IMR-90 (cell line): ENCODE measurements around the gene STK25. TPM values are rescaled to one million over a fixed set of nuclear protein-coding genes. Genes with fewer than 3 reads are reported as not detected.

Experiments used
- ATAC-seq: fragments of 200-7000 bp; cut with Tn5 transposase; 2 replicates; pipeline ENCODE4 v1.9.1; 2020; ENCODE audit warnings: low read depth, mild to moderate bottlenecking, moderate library complexity
- BruUV-seq: library from RNA; stranded (reverse); fragments of 400-500 nt; replicated peaks from 2 replicates; lab custom pipeline; 2021; lab: Mats Ljungman, UMichigan
- CTCF ChIA-PET: fragments of 300-600 bp; formaldehyde crosslinking; extraction: SDS; loops from one replicate; lab custom pipeline; 2021; ENCODE audit warnings: antibody characterized with exemption; lab: Yijun Ruan, JAX
- POLR2A ChIA-PET: fragments of 300-600 bp; sonication (Branson Sonifier 250); formaldehyde crosslinking; loops from one replicate; lab custom pipeline; 2022; ENCODE audit warnings: antibody characterized with exemption; ENCODE audit not compliant: unreplicated experiment; lab: Charles Lee
- DNase-seq: peaks from one replicate; pipeline ENCODE4 v3.0.0; 2013
- H2AFZ ChIP-seq: replicated peaks from 2 replicates; pipeline ENCODE3; 2013; ENCODE audit warnings: low read length, mild to moderate bottlenecking; ENCODE audit not compliant: poor library complexity
- H2AK5ac ChIP-seq: 2 replicates; pipeline ENCODE4 v1.6.1; 2013; ENCODE audit warnings: low read depth, low read length, inconsistent platforms
- H2AK9ac ChIP-seq: replicated peaks from 2 replicates; pipeline ENCODE3; 2013; ENCODE audit warnings: mild to moderate bottlenecking, low read depth, low read length, moderate library complexity; ENCODE audit not compliant: poor library complexity
- H2BK120ac ChIP-seq: 2 replicates; pipeline ENCODE4 v1.6.1; 2013; ENCODE audit warnings: low read depth, low read length, inconsistent platforms
- H2BK15ac ChIP-seq: 3 replicates; pipeline ENCODE4 v1.6.1; 2013; ENCODE audit warnings: low read depth, low read length, inconsistent platforms
- H2BK20ac ChIP-seq: 2 replicates; pipeline ENCODE4 v1.6.1; 2013; ENCODE audit warnings: low read depth, mild to moderate bottlenecking, inconsistent platforms, low read length, moderate library complexity
- H2BK5ac ChIP-seq: 2 replicates; pipeline ENCODE4 v1.6.1; 2013; ENCODE audit warnings: mild to moderate bottlenecking, low read depth, low read length, inconsistent platforms; ENCODE audit not compliant: poor library complexity, severe bottlenecking
- H3K14ac ChIP-seq: replicated peaks from 2 replicates; pipeline ENCODE4 v1.6.1; 2013; ENCODE audit warnings: low read depth, low read length, inconsistent platforms
- H3K18ac ChIP-seq: 2 replicates; pipeline ENCODE4 v1.6.1; 2013; ENCODE audit warnings: low read depth, low read length, control low read depth
- H3K23ac ChIP-seq: 2 replicates; pipeline ENCODE4 v1.6.1; 2013; ENCODE audit warnings: low read depth, low read length, inconsistent platforms
- H3K27ac ChIP-seq: 2 replicates; pipeline ENCODE4 v1.5.1; 2013; ENCODE audit warnings: mild to moderate bottlenecking, control low read depth, low read length; ENCODE audit not compliant: insufficient read depth
- H3K27me3 ChIP-seq: 2 replicates; pipeline ENCODE4 v1.6.1; 2013; ENCODE audit warnings: low read length; ENCODE audit not compliant: control insufficient read depth, insufficient read depth
- H3K36me3 ChIP-seq: 2 replicates; pipeline ENCODE4 v1.6.1; 2013; ENCODE audit warnings: low read length, mixed read lengths; ENCODE audit not compliant: control insufficient read depth, insufficient read depth
- H3K4ac ChIP-seq: 2 replicates; pipeline ENCODE4 v1.6.1; 2013; ENCODE audit warnings: low read depth, low read length, inconsistent platforms
- H3K4me1 ChIP-seq: 2 replicates; pipeline ENCODE4 v1.6.1; 2013; ENCODE audit warnings: low read length, mixed read lengths; ENCODE audit not compliant: control insufficient read depth, insufficient read depth
- H3K4me2 ChIP-seq: 2 replicates; pipeline ENCODE4 v1.6.1; 2013; ENCODE audit warnings: low read depth, mild to moderate bottlenecking, control low read depth, low read length, moderate library complexity
- H3K4me3 ChIP-seq: 2 replicates; pipeline ENCODE4 v1.5.1; 2013; ENCODE audit warnings: low read depth, mild to moderate bottlenecking, control low read depth, low read length, moderate library complexity; ENCODE audit not compliant: insufficient read depth
- H3K56ac ChIP-seq: 2 replicates; pipeline ENCODE4 v1.6.1; 2013; ENCODE audit warnings: low read length, inconsistent platforms; ENCODE audit not compliant: insufficient read depth; ENCODE audit errors: extremely low read depth
- H3K79me1 ChIP-seq, 2 experiments: 2 replicates each; pipeline ENCODE4 v1.6.1; 2013; ENCODE audit warnings: low read length in 2 of 2, inconsistent platforms in 1 of 2, low read depth in 1 of 2
- H3K9ac ChIP-seq: 2 replicates; pipeline ENCODE4 v1.6.1; 2013; ENCODE audit warnings: low read depth, low read length, control low read depth
- H3K9me1 ChIP-seq: 2 replicates; pipeline ENCODE4 v1.6.1; 2013; ENCODE audit warnings: low read length, inconsistent platforms; ENCODE audit not compliant: insufficient read depth
- H3K9me3 ChIP-seq: 2 replicates; pipeline ENCODE4 v1.6.1; 2013; ENCODE audit warnings: low read length; ENCODE audit not compliant: control insufficient read depth, insufficient read depth
- H4K20me1 ChIP-seq: 2 replicates; pipeline ENCODE4 v1.6.1; 2013; ENCODE audit warnings: low read length, inconsistent platforms; ENCODE audit not compliant: insufficient read depth
- H4K5ac ChIP-seq: 2 replicates; pipeline ENCODE4 v1.6.1; 2013; ENCODE audit warnings: mild to moderate bottlenecking, low read depth, low read length, control low read depth
- H4K8ac ChIP-seq, 2 experiments: 2 replicates each; pipeline ENCODE4 v1.6.1; 2013; ENCODE audit warnings: low read depth in 2 of 2, low read length in 2 of 2, control low read depth in 1 of 2, inconsistent platforms in 1 of 2
- H4K91ac ChIP-seq: 2 replicates; pipeline ENCODE4 v1.6.1; 2013; ENCODE audit warnings: low read depth, low read length, inconsistent platforms; ENCODE audit not compliant: insufficient read depth
- BHLHE40 ChIP-seq: fragments of 150-350 bp; IDR thresholded peaks from 2 replicates; pipeline ENCODE4 v1.6.1; 2016; ENCODE audit warnings: mild to moderate bottlenecking, low read depth, low read length
- CEBPB ChIP-seq: IDR thresholded peaks from 2 replicates; pipeline ENCODE4 v1.6.1; 2012; ENCODE audit warnings: low read depth, low read length, improper control_type of control experiment
- CHD1 ChIP-seq: IDR thresholded peaks from 2 replicates; pipeline ENCODE4 v1.6.1; 2012; ENCODE audit warnings: low read depth, low read length, improper control_type of control experiment
- FOS ChIP-seq: fragments of 150-350 bp; IDR thresholded peaks from 2 replicates; pipeline ENCODE4 v1.6.1; 2016; ENCODE audit warnings: low read depth, low read length
- MAFK ChIP-seq: IDR thresholded peaks from 2 replicates; pipeline ENCODE4 v1.6.1; 2012; ENCODE audit warnings: low read depth, low read length, improper control_type of control experiment
- MXI1 ChIP-seq: IDR thresholded peaks from 2 replicates; pipeline ENCODE4 v1.6.1; 2012; ENCODE audit warnings: low read depth, mild to moderate bottlenecking, low read length, moderate library complexity, borderline replicate concordance
- NFE2L2 ChIP-seq: fragments of 150-350 bp; IDR thresholded peaks from 2 replicates; pipeline ENCODE4 v1.6.1; 2016; ENCODE audit warnings: low read depth, mild to moderate bottlenecking, low read length
- POLR2A ChIP-seq: IDR thresholded peaks from 2 replicates; pipeline ENCODE4 v1.6.1; 2012; ENCODE audit warnings: mild to moderate bottlenecking, low read depth, low read length
- RAD21 ChIP-seq: IDR thresholded peaks from 2 replicates; pipeline ENCODE4 v1.6.1; 2012; ENCODE audit warnings: low read length, improper control_type of control experiment
- RCOR1 ChIP-seq: IDR thresholded peaks from 2 replicates; pipeline ENCODE4 v1.6.1; 2012; ENCODE audit warnings: mild to moderate bottlenecking, low read length, improper control_type of control experiment; ENCODE audit not compliant: insufficient replicate concordance
- RFX5 ChIP-seq: IDR thresholded peaks from 2 replicates; pipeline ENCODE4 v1.8.0; 2012; ENCODE audit warnings: low read depth, mild to moderate bottlenecking, low read length, moderate library complexity
- SMC3 ChIP-seq: fragments of 150-350 bp; IDR thresholded peaks from 2 replicates; pipeline ENCODE4 v1.6.1; 2016; ENCODE audit warnings: low read depth, mild to moderate bottlenecking, antibody characterized with exemption, low read length, moderate library complexity
- WGBS, 2 experiments: methylation state at CpG; one replicate each; pipeline versions ENCODE4 v1.1.5 to v1.1.7; 2013; ENCODE audit warnings: missing lambda C conversion rate in 2 of 2; ENCODE audit not compliant: insufficient read length in 1 of 2; ENCODE audit errors: extremely low coverage in 2 of 2; 5-methylcytosine and 5-hydroxymethylcytosine counted together
- dilution Hi-C: fragments of 300-500 bp; cut with HindIII; formaldehyde crosslinking; loops from one replicate; pipeline ENCODE4 v1.14.3; 2018; ENCODE audit warnings: low sequenced_read_pairs; ENCODE audit not compliant: unreplicated experiment
- in situ Hi-C: fragments of 300-500 bp; cut with MboI; formaldehyde crosslinking; loops from 3 replicates; pipeline ENCODE4 v1.14.3; 2019; ENCODE audit warnings: low sequenced_read_pairs, inconsistent platforms, mixed read lengths
- intact Hi-C: fragments of 100-400 bp; cut with micrococcal nuclease; formaldehyde crosslinking; loops from 2 replicates; pipeline ENCODE4 v1.10.0; 2022
- polyA plus RNA-seq, 3 experiments: library from polyadenylated mRNA; depleted of rRNA; stranded (reverse); fragments of >200 nt; gene quantifications; 2 replicates each; pipeline ENCODE4 v1.2.3, GENCODE V29; 2012; ENCODE audit warnings: low replicate concordance in 1 of 3
- total RNA-seq: library from RNA; depleted of rRNA; stranded (reverse); fragments of >200 nt; gene quantifications from 2 replicates; pipeline ENCODE4 v1.2.3, GENCODE V29; 2012
- TF ChIP-seq, protein P1 (sequence below): conservative IDR thresholded peaks from 2 replicates; pipeline ENCODE4 v1.5.1; 2012; ENCODE audit warnings: mild to moderate bottlenecking, low read depth, low read length, improper control_type of control experiment
- TF ChIP-seq, protein P2 (sequence below): fragments of 150-350 bp; IDR thresholded peaks from 2 replicates; pipeline ENCODE4 v1.6.1; 2017; ENCODE audit warnings: mild to moderate bottlenecking, antibody characterized with exemption, low read length, low read depth
- TF ChIP-seq, protein P3 (sequence below): fragments of 150-350 bp; IDR thresholded peaks from 2 replicates; pipeline ENCODE4 v1.6.1; 2016; ENCODE audit warnings: low read depth, mild to moderate bottlenecking, low read length, moderate library complexity, borderline replicate concordance

The STK25 gene
- total and polyA plus RNA-seq, 2 of the 4 experiments (the other 2 are of a cell fraction): 258 to 392 TPM

DNA sequence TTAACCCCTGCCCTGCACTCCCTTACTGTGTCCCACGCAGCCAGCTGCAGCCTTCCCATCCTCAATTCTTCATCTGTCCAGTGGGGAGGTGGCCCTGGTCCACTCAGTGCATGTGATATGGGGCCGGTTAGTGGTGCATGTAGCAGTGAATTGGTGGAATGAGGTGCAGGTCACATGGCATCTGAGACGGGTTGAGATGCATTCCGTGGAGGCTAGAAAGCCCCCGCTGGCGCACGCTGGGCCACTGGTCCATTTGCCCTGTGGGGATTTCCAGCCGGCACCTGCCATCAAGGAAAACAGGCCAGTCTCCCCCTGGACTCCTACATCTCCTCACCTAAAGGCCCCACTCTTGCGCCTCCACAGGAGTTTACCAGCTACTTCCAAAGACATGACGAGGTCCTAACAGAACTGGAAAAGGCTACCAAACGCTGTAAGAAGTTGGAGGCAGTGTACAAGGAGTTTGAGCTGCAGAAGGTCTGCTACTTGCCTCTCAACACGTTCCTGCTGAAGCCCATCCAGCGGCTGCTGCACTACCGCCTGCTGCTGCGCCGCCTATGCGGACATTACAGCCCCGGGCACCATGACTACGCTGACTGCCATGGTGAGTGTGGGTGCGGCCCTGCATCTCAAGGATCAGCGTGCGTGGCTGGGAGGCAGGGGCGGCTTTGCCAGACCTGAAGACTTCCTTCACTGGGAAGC, 40.5 kb downstream of the STK25 start:
- Histone ChIP-seq H4K5ac (no peak overlapping the region), H3K4ac (no peak overlapping the region), H3K27ac (no peak overlapping the region), H3K23ac (no peak overlapping the region), H3K4me2 (no peak overlapping the region), H3K4me3 (no peak overlapping the region), H2AK5ac (no peak overlapping the region), H2BK20ac (no peak overlapping the region), H3K9ac (no peak overlapping the region), H3K4me1 (no peaks in the 10 kb centered on the region), H3K27me3 (peaks cover 4% of the 10 kb centered on the region; the same call in 1 of the 2 replicates), H3K18ac (no peak overlapping the region), H4K20me1 (no peaks in the 10 kb centered on the region), H4K91ac (no peak overlapping the region), H3K36me3 (no peaks in the 10 kb centered on the region; the same call in 1 of the 2 replicates), H3K14ac (no peak overlapping the region), H4K8ac (no peak overlapping the region), H2AK9ac (no peak overlapping the region), H2BK120ac (no peak overlapping the region), H3K9me3 (no peaks in the 10 kb centered on the region), H3K56ac (no peak overlapping the region), H2BK15ac (no peak overlapping the region), H3K9me1 (no peaks in the 10 kb centered on the region; the same call in 1 of the 2 replicates), H2AFZ (no peak overlapping the region), H3K79me1 (no peaks in the 10 kb centered on the region), H2BK5ac (no peak overlapping the region)
- DNase-seq: no peak
- dilution Hi-C loops (no loop called here), intact Hi-C loops (no loop called here), in situ Hi-C loops (no loop called here)
- POLR2A ChIA-PET: no interaction called here
- WGBS, 2 experiments: 93% methylated on average over 12 of the region's 23 CpGs; no CpG with 5 or more reads in 1 of the 2 experiments
- CTCF ChIA-PET: no interaction called here
- ATAC-seq: no peak
- BruUV-seq: no TSS peak
- TF ChIP-seq MXI1 (no peak), RCOR1 (no peak), NFE2L2 (no peak), CEBPB (no peak), FOS (no peak), MAFK (no peak), BHLHE40 (no peak), POLR2A (no peak), SMC3 (no peak), RFX5 (no peak), RAD21 (no peak), CHD1 (no peak)
- TF ChIP-seq, protein P1, sequence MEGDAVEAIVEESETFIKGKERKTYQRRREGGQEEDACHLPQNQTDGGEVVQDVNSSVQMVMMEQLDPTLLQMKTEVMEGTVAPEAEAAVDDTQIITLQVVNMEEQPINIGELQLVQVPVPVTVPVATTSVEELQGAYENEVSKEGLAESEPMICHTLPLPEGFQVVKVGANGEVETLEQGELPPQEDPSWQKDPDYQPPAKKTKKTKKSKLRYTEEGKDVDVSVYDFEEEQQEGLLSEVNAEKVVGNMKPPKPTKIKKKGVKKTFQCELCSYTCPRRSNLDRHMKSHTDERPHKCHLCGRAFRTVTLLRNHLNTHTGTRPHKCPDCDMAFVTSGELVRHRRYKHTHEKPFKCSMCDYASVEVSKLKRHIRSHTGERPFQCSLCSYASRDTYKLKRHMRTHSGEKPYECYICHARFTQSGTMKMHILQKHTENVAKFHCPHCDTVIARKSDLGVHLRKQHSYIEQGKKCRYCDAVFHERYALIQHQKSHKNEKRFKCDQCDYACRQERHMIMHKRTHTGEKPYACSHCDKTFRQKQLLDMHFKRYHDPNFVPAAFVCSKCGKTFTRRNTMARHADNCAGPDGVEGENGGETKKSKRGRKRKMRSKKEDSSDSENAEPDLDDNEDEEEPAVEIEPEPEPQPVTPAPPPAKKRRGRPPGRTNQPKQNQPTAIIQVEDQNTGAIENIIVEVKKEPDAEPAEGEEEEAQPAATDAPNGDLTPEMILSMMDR: no peak
- TF ChIP-seq, protein P2, sequence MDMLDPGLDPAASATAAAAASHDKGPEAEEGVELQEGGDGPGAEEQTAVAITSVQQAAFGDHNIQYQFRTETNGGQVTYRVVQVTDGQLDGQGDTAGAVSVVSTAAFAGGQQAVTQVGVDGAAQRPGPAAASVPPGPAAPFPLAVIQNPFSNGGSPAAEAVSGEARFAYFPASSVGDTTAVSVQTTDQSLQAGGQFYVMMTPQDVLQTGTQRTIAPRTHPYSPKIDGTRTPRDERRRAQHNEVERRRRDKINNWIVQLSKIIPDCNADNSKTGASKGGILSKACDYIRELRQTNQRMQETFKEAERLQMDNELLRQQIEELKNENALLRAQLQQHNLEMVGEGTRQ: no peak
- TF ChIP-seq, protein P3, sequence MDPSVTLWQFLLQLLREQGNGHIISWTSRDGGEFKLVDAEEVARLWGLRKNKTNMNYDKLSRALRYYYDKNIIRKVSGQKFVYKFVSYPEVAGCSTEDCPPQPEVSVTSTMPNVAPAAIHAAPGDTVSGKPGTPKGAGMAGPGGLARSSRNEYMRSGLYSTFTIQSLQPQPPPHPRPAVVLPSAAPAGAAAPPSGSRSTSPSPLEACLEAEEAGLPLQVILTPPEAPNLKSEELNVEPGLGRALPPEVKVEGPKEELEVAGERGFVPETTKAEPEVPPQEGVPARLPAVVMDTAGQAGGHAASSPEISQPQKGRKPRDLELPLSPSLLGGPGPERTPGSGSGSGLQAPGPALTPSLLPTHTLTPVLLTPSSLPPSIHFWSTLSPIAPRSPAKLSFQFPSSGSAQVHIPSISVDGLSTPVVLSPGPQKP: no peak
